Amygdala (tissue), 56 donors: Measurements from ENCODE around the gene MESP1.

Experiments
- DNase-seq, 56 donors: peaks; one replicate each; lab custom pipeline; 2025; lab: John Stamatoyannopoulos, UW

The MESP1 gene

GRCh38 chr15:89760303-89761008 lies 9.4 kb upstream of the MESP1 start:
- peak in 42 of 56 donors; percentile 10 to 81 (median 42) for DNase-seq

GRCh38 chr15:89759835-89760234 lies 8.8 kb upstream of the MESP1 start:
- DNase-seq, result no peak

- DNase-seq, result no peak
These were observed 7.9 kb upstream of the MESP1 start for GRCh38 chr15:89758981-89759380.

GRCh38 chr15:89758283-89758682 lies 7.2 kb upstream of the MESP1 start:
- DNase-seq, result no peak

GRCh38 chr15:89756897-89757296 lies 5.8 kb upstream of the MESP1 start:
- no peak for DNase-seq

- no peak for DNase-seq
These were observed 4.7 kb upstream of the MESP1 start for GRCh38 chr15:89755701-89756100.

- DNase-seq, result no peak
These were observed 3.5 kb upstream of the MESP1 start for GRCh38 chr15:89754361-89755154.

GRCh38 chr15:89753855-89754254 lies 2.8 kb upstream of the MESP1 start:
- no peak for DNase-seq

- no peak for DNase-seq
These were observed 699 bp upstream of the MESP1 start for GRCh38 chr15:89751748-89752147.

- peak in 5 of 56 donors; percentile 24 to 51 (median 31) for DNase-seq
These were observed 994 bp downstream of the MESP1 start for GRCh38 chr15:89749951-89750559.

- DNase-seq, result no peak
These were observed 1.5 kb downstream of the MESP1 start for GRCh38 chr15:89749526-89749925.

- no peak for DNase-seq
These were observed 2.0 kb downstream of the MESP1 start for GRCh38 chr15:89749054-89749453.

- no peak for DNase-seq
These were observed 3.1 kb downstream of the MESP1 start for GRCh38 chr15:89747708-89748682.

GRCh38 chr15:89746386-89746780 lies 4.7 kb downstream of the MESP1 start:
- DNase-seq, result peak in 1 of 56 donors; percentile 15

GRCh38 chr15:89745768-89746167 lies 5.3 kb downstream of the MESP1 start:
- DNase-seq, result no peak

GRCh38 chr15:89745131-89745530 lies 5.9 kb downstream of the MESP1 start:
- no peak for DNase-seq

GRCh38 chr15:89743594-89743993 lies 7.5 kb downstream of the MESP1 start:
- DNase-seq, result no peak

- DNase-seq, result no peak
These were observed 8.0 kb downstream of the MESP1 start for GRCh38 chr15:89743011-89743410.

GRCh38 chr15:89740137-89740536 lies 10.9 kb downstream of the MESP1 start:
- DNase-seq, result peak in 27 of 56 donors; percentile 6 to 68 (median 18)

- DNase-seq, result no peak
These were observed 15.3 kb downstream of the MESP1 start for GRCh38 chr15:89735773-89736172.
